GM19463 (cell line): ENCODE results near the gene ERGIC1.
A peak's percentile ranks its signal among the peaks of the same experiment; 100 is the strongest.
"Not testable (repeated sequence)": the region's sequence is repeated elsewhere in the genome, so short reads cannot be mapped to it uniquely, and the experiment has no call there.

Source experiments
- ATAC-seq: cut with Tn5 transposase; IDR thresholded peaks from one replicate; pipeline ENCODE4 v1.9.1; 2021; ENCODE audit warnings: mild to moderate bottlenecking, moderate library complexity; ENCODE audit not compliant: unreplicated experiment

The ERGIC1 gene

DNA sequence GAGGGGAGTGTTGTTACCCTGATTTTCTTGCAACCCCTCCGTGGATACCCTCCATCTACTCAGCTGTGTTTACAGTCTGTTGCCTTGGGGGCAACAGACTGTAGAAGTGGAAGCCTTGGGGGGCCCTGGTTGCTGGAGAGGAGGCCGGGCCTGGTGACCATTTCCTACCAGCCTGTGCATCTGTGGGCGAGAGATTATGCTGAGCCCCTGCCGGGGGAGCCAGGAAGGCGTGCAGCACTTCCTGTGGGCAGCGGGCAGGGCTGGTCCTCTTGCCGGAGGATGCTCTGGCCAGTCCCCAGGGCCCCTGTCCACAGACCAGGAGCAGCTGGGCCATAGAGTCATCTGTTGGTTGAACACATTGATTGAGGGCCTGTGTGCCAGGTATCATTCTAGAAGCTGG is 11.1 kb downstream of the ERGIC1 start:
- no peak for ATAC-seq

DNA sequence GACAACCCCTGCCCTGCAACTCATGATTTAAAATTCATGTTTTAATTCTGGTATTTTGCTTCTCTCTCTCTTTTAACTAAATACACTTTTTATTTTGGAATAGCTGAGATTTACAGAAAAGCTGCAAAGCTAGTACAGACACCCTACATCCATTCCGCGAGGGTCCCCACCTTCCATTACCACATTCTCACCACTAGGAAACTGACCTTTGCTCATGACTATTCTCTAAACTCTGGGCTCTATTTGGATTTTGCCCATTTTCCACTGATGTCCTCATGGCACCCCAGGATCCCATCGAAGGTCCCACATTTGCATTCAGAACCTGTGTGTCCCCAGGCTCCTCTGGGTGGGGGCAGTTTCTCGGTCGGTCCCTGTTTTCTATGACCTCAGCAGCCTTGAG is 11.5 kb downstream of the ERGIC1 start:
- ATAC-seq, result no peak

DNA sequence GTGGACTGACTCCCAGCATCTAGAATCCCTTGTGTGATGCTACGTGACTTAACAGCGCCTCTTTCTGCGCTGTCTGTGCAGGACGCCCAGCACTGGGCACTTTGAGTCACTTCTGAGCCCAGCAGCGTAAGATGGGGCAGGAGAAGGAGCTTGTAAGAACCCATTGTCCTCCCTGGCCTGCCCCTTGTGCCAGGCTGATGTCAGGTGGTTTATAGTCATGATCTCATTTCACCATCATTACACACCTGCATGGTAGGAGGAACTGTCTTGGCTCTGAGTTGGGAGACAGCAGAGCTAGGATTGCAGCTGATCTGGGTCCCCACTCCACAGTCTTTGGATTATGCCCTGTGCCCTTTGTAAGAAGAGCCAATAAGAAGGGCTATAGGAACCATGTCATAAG is 12.2 kb downstream of the ERGIC1 start:
- no peak for ATAC-seq

DNA sequence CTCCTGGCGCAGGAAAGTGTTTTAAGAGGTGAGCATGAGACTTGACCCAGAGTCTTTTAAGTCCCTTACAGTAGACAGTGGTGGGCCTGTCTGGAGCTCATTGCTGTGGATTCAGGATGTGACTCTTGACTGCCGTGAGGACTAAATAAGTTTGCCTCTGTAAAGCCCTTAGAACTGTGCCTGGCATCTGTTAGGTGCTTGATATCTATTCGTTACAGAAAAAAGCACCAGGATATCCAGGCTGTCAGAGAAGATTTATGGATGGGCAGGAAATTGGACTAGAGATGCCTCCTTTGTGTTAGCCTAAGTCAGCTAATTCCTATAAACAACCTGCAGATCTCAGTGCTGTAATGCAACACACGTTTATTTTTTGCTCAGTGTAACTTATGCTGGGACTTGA is 12.6 kb downstream of the ERGIC1 start:
- no peak for ATAC-seq

DNA sequence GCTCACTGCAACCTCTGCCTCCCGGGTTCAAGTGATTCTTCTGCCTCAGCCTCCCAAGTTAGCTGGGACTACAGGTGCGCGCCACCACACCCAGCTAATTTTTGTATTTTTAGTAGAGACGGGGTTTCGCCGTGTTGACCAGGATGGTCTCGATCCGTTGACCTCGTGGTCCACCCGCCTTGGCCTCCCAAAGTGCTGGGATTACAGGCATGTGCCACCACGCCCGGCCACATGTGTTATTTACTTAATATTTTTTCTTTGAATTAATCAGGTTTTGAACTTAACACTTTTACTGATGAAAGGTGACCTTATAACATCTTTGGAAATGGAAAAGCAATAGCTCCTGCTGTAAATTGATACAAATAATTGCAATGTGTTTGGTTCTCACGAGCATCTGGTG is 13.5 kb downstream of the ERGIC1 start:
- not testable (repeated sequence) for ATAC-seq

DNA sequence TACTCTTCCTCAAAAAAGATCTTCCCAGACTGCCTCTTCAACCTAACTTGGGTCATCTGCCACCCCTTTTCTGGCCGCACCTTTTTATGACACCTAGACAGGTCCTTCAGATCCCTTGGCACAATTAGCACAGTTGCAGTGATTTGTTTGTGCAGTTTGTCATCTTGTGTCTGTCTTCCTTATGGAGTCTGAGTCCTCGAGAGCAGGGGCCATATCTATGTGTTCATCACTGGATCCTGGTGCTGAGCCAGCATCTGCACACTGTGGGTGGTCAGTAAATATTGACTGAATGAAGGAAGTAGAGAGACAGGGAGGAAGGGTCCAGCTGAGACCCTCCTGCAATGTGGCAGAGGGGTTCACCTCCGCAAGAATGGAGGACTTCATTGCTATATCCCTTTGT is 14.4 kb downstream of the ERGIC1 start:
- no peak for ATAC-seq

DNA sequence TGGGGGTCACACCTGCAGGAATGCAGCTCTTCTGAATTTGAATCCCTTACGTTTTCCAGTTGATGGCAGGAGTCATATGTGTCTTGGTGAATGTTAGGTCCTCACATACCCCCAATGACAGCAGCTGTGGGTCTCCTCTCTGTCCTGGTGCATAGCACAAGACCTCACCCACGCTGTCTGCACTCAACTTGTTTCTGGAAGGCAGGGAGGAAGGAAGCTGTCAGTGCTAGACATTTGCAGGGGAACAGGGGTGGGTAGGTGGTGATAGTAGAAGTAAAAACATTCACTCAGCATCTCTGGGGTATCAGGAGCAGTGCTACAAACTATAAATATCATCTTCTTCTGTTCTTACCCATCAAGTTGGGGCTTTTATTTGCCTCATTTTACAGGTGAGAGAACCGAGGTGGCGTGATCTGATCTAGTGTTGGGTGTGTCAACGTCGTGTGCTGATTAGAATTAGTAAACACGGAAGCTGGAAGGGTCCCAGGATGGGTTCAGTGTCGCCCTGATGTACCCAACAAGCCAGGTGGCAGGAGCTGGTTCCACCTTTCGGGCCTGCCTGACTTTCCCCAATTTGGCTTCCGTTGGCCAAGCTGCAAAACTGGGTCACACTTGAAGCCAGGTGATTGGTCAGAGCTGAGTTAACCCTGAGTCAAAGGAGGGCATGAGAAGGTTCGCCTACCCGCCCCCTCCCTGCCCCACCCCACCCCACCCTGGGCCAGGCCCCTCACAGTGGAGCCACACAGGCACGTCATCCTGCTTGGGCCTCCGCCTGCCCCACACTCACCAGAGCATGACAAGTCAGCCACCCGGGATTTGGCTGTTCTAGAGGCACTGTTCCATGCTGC is 15.8 kb downstream of the ERGIC1 start:
- peak; percentile 70 for ATAC-seq

DNA sequence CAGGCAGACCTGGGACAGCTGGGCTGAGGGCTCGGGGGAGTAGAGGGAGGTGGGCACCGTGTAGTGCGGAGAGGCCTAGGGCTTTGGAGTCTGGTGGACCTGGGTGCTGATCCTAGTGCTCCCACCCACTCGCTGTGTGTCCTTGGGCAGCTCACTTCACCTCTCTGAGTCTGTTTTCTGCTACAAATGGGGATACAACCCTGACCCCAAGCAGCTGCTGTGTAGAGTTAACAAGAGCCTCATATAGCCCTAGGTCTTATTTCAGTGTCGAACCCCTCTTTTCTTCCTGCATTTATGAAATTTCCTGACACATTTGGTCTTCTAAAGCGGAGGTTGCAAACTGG is 16.4 kb downstream of the ERGIC1 start:
- ATAC-seq, result no peak

DNA sequence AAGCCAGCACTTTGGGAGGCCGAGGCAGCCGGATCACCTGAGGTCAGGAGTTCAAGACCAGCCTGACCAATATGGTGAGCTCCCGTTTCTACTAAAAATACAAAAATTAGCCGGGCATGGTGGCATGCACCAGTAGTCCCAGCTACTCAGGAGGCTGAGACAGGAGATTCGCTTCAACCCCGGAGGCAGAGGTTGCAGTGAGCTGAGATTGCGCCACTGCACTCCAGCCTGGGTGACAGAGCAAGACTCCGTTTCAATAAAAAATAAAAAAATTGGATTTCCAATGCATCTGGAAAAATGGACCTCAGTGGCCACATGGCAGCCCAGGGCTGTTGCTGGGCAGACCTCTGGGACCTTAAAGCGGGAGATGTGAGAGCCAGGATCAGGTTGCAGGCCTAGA is 17.2 kb downstream of the ERGIC1 start:
- ATAC-seq, result not testable (repeated sequence)

DNA sequence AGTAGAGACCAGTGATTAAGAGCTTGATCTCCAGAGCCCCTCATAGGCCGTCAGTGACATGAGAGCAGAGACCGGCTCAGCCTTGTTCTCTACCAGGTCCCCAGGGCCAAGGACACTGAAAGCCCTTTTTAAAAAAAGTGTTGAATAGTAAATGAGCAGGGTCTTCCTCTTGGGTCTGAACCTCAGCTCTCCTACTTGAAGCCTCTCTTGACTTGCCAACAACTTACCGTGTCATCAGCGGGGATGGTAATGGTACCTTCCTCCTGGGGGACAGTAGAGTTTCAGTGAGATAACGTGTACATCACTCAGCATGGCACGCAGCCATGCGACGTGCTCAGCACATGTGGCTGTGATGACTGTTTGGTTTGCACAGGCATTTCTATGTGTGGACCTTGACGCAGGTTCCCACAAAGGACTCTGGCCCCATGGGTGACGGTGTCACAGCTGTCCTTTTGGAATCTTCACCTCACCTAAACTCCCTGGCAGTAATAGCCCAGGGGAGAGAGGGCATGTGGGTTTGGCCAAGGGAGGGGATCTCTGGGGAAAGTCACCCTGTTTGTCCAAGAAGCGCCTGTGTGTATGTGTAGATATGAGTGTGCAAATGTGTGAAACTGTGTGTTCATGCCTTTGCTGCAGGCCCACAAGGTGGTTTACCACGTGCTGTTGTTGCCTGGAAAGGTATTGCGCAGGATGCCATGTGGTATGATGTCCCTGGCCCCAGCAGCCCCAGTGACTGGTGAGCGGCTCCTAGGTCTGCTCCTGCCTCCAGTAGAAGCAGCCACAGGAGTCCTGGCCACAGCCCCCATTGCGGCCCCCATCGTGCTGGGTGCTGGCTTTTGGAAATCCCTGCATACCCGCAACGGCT is 18.7 kb downstream of the ERGIC1 start:
- ATAC-seq, result no peak

DNA sequence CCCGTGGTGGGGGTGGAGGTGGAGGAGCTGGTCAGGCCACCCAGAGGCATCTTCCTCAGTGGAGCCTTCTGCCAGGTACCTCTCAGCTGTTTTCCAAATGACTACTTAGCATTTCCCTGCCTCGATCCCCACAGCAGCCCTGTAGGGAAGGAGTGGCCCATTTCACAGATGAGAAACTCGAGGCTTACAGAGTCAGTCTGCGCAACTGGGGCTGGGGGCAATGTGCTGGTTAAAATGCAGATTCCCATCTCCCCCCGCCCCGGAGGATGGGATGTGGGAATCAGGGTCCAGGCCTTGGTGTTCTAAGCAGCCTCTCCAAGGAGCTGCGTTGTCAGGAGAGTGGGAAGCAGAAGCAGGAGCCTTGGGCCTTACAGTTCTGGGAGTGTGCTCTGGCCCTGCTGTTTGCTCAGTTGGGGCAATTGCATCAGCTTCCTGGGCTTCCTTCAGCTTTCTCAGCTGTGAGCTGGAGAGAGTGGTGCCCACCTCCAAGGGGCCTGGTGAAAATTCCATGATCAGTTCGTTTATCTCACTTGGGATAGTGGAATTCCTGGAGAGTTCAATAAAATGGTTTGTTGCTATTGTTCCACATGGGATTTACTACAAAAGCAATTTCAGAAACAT is 19.4 kb downstream of the ERGIC1 start:
- no peak for ATAC-seq

DNA sequence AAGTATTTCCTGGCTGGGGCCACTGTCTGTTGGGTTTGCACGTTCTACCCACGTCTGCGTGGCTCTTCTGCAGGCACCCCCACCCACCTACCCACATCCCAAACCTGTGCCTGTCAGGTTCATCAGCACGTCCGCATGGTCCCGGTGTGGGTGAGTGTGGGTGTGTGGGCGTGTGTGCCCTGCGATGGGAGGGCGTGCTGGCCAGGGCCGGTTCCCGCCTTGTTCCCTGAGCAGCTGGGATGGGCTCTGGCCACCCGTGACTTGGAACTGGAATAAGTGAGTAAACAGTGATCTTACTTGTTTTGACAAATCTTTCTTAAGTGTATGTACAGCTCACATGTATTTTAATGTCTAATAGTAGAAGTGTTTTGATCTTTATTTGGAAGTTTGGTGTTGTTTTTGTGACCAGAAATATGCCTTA is 20.4 kb downstream of the ERGIC1 start:
- no peak for ATAC-seq

DNA sequence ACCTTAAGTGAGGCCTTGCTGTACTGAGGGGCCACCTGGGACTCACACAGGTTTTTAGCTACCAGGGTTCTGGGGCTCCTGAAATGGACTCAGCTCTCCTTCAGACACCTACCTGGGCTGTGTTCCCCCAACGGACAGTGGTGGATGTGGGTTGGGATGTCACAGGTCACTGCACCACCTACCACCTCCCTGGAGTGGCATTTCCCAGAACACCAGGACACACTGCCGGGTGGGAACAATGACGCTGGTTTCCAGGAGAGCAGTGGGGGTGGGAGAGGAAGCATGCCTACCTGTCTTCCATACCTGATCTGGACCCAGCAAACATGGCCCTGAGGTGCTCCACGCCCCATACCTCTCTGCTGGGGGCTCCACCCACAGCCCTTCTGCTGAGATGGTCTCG is 20.9 kb downstream of the ERGIC1 start:
- ATAC-seq, result no peak

DNA sequence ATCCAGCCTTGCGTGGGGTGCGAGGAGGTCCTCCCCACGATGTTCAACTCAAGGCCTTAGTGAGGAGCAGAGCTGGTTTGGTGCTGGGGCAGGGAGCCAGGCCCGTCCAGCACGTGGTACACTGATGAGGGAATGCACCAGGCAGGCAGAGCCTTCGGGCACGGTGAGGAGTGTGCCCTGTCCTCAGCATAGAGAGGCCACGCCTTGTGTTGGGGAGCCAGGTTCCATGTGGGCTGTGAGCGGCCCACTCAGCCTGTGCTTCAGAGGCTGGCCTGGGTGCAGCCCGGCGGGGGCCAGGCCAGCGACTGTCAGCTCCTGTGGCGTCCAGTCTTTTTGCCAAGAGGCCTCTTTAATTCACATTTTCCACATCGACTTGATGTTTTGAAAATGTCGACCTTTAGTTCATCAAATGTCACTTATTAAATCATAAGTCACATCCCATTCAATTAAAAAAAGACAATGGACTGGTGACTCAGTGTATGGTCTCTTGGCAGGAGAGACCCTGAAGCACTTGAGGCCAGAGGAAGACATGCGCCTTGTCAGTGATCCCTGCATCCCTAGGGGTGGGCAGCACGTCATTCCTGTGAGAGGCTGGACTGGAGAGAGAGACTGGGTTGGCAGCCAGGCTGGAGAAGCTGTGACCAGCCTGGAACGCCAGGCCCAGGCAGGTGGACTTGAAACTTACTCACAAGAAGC is 21.7 kb downstream of the ERGIC1 start:
- no peak for ATAC-seq

DNA sequence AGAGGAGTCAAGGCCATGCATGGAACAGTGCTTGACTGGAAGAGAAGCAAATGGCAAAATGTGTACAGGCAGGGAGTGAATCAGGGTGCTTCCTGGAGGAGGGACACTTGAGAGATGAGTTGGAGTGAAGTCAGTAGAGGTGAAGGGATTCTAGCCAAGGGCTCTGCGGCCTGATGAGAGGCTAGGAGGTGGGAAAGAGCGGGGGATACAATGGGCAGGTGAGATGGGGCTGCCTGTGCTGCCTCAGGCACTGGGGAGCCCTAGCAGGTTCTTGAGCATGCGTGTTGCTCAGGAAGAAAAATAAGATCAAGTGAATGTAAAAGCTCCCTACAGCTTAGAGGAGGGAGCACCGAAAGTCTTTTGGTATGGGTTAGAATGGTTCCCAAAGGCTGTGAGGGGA is 22.3 kb downstream of the ERGIC1 start:
- no peak for ATAC-seq

DNA sequence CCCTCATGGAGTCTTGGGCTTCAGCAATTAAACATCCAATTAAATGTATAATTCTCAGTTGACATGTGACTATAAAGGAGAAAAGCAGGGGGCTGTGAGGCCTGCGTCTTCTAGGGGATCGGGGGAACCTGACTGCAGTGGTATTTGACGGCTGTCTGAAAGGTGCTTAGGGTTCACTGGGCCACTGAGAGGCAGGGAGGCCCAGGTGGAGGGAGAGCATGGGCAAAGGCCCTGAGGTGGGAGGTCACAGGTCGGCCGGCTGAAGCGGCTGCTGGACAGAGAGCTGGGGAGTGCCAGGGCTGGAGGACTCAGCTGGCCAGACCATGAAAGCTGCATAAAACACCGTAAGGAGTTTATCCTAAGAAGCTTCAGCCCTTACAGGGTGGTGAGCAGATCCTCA is 23.9 kb downstream of the ERGIC1 start:
- no peak for ATAC-seq

DNA sequence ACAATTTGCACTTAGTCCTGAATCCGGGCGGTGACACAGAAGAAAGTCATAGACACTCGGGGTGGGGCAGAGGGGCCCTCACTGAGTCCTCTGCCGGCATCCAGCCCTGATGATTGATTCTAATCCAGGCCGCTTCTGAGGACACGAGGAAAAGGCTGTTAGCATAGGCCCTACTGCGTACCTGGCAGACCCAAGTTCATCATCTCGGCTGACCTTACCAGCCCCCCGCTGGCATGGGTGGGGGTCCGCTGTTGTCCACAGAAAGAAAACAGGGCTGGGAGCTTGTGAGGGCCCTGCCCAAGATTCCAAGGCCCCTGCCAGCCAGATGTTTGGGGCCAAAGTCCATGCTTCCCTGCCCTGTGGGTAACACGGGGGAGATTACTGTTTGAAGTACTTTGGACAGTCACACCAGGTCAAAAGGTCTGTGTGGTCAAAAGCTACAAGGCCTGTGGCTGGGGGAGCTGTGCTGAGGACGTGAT is 24.5 kb downstream of the ERGIC1 start:
- no peak for ATAC-seq

DNA sequence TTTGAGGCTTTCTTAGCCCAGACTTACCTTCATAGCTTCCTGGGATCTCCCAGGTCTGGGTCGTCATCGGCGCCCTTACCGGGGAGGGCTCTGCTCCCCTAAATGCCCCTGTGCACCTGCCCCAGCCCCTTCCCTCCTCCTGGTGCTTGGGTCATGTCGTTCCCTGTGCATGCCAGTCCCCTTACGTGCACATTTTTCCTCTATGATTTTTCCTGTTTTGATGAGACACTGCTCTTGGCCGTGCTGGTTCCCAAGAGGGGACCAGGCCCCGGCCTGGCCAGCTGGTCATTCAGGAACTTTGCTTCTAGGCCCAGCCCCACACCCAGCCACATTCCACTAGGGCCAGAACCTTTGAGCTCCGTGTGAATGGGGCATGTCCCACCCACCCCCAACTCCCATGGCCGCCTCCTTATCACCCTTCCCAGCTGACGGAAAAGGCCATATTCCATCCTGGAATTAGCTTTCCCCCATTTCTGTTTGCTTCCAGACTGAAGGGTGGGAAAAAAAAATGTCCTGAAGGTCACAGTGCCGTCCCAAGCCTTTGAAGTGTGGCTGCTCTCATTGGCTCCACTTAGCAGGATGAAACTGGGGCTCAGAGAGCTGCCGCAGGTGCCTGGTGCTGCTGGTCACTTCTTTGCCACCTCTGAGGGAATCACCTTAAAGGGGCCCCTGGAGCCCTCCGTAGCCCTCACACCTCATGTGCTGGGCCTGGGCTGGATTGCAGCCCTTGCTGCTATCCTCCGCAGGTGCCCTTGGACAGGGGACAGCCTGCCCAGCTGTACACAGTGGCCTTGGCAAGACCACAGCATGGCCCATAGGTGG is 25.1 kb downstream of the ERGIC1 start:
- no peak for ATAC-seq

DNA sequence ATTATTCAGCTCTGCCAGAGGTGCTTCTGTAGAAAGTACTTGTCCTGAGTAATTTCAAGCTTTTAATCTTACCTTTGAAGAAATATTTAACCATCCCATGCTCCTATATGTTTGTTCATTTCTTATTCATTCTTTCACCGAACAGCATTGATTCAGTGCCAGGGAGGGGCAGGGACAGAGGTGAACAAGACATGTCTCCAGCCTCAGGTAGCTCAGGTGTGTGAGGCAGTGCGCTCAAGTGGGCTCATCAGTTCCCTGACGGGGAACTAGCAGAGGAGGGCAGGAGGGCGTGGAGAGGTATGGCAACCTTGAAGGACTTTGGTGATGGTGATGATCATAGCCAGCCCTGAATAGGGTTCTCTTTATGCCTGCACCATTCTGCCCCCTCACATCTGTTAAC is 25.9 kb downstream of the ERGIC1 start:
- no peak for ATAC-seq
